HepG2 (cell line): Measurements from ENCODE around the gene MAP6D1.

Experiments used
- AFF4 ChIP-seq: sonication (generic); formaldehyde crosslinking; IDR thresholded peaks from 2 replicates; pipeline ENCODE4 v1.4.0; 2020; ENCODE audit warnings: missing genetic modification reagents
- CTCF ChIP-seq: sonication (generic); formaldehyde crosslinking; IDR thresholded peaks from 2 replicates; pipeline ENCODE4 v1.5.0; 2020; ENCODE audit warnings: mild to moderate bottlenecking, missing genetic modification reagents, moderate library complexity
- DDIT3 ChIP-seq: sonication (generic); formaldehyde crosslinking; IDR thresholded peaks from 2 replicates; pipeline ENCODE4 v1.4.0; 2020; ENCODE audit warnings: mild to moderate bottlenecking, missing genetic modification reagents
- ELF1 ChIP-seq: sonication (generic); formaldehyde crosslinking; IDR thresholded peaks from 2 replicates; pipeline ENCODE4 v1.4.0; 2020; ENCODE audit warnings: missing genetic modification reagents
- MYC ChIP-seq: sonication (generic); formaldehyde crosslinking; IDR thresholded peaks from 2 replicates; pipeline ENCODE4 v1.9.0; 2021; ENCODE audit warnings: missing genetic modification reagents, borderline replicate concordance
- SP1 ChIP-seq, 2 experiments: fragments of 450-650 bp in 1 of 2; sonication (generic) in 1 of 2; formaldehyde crosslinking in 1 of 2; IDR thresholded peaks; 2 replicates each; pipeline versions ENCODE4 v1.4.0 to v1.6.1; 2016 to 2020; ENCODE audit warnings: missing genetic modification reagents in 1 of 2
- ZBTB38 ChIP-seq: sonication (generic); formaldehyde crosslinking; IDR thresholded peaks from 2 replicates; pipeline ENCODE4 v1.5.1; 2020; ENCODE audit warnings: mild to moderate bottlenecking, missing genetic modification reagents

GRCh38 chr3:183825456-183826161 is at the start of gene MAP6D1:
- no peak for TF ChIP-seq CTCF
- no peak for TF ChIP-seq ZBTB38 (CRISPR knock-in tag)
- TF ChIP-seq SP1 (IDR thresholded peaks at IDR 0.05) = no peak
- no peak for TF ChIP-seq SP1 (CRISPR knock-in tag; IDR thresholded peaks at IDR 0.05)
- no peak for TF ChIP-seq MYC
- TF ChIP-seq ELF1 (CRISPR knock-in tag) = no peak
- no peak for TF ChIP-seq DDIT3 (CRISPR knock-in tag)
- no peak for TF ChIP-seq AFF4 (CRISPR knock-in tag)
